ENCODE results near the gene RASAL3.

GRCh38 chr19:15429825-15430467 is 34.4 kb downstream of the RASAL3 start:
- TF ChIP-seq CTCF (IDR thresholded peaks at IDR 0.05; ENCODE audit: insufficient read depth, low read depth, low read length) (no peak), EZH2 (IDR thresholded peaks at IDR 0.05; ENCODE audit: insufficient read depth, low read length) (no peak)
